NCI-H510A treated with DMSO at 0.1 percent for 48 hours (cell line): ENCODE measurements around the gene PMVK.
"Not testable (repeated sequence)": the region's sequence is repeated elsewhere in the genome, so short reads cannot be mapped to it uniquely, and the experiment has no call there.

ENCODE experiments used
- DNase-seq: peaks from one replicate; lab custom pipeline; 2025; lab: John Stamatoyannopoulos, UW

The PMVK gene

DNA sequence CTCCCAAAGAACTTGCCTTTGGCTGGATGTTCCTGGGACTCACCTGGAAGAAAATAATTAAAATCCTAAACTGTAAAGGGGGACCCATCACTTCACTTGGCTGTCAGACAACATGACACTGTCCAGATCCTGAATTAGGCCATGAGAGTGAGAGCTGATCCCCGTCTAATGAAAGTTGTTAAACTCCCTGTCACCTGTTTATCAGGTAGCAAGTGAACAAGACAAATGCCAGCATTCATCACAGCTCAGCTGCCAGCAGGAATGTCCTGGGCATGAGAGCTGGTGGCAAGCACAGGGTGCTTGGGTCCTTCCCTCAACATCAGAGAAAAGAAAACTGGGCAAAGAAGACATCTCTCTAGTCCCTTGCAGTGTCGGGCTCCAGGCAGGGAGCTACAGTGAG, 23.8 kb downstream of the PMVK start:
- no peak for DNase-seq

DNA sequence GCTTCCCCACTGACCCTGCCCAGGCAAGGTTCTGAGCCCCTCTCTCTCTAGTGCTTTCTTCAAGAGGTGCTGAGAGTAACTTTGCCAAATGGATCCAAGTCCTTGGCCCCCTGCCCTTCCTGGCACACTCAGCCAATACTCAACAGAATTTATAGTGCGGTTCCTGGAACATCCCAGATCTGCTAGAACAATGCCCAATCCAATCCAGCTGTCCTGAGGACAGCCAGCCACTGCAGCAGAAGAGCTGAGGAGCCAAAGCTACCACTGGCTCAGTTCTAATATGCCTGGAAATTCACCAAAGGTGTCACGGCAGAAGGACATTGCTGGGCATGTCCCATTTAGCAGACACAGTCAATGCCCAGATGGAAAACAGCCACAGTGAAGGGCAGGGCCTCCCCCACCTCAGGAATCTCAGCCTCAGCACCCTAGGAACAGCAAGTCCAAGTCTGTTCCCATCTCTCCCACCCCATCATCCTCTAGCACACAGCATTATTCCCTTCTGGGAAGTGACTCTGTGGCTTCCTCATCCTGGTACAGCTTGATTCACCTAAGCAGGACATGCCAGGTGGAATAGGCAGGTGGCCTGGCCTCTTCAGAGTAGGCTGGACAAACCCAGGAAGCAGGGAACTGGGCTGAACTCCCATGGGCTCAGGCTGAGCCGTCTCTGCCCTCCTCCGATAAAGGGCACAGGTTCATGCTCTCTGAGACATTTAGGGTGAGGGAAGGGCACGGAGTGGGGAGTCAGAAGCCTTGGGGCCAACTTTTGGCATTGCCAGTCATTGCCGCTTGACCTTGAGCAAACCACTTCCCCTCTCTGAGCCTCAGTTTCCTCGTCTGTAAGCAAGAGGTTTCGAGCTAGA, 24.6 kb downstream of the PMVK start:
- DNase-seq = no peak

DNA sequence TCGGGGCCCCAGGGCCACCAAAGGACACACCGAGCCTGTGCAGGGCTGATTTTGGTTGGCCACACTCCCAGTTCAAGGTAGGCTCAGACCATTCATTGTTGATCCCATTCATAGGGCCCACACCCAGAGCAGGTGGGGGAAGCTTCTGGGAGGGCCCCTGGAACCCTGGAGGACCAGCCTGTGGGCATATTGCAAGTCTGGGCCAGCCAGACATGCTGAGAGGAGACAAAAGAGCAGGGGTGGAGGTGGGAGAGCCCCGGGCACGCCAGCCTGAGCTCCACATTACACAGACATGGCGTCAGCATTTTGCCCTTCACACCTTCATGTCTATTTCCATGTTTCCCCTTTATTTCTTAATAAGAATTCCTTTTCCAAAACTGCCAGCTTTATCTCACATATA, 25.7 kb downstream of the PMVK start:
- no peak for DNase-seq

DNA sequence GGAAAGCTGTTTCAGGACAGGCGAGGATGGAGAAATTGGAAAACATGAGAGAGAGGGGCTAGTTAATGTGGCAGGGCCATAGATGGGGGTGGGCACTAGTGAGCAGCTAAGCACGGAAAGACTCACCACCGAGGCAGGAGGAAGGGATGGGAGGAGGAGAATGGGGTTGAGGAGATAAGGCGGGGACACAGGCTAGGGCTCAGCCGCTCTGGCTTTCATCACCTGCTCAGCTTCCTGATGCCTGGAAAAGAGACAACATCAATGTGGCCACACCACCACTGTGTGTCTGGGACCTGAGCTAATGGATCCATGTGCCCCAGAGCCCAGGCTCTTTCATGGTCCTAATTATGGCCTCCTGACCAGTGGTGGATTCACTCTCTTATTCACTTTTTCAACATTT, 27.6 kb downstream of the PMVK start:
- DNase-seq = no peak

DNA sequence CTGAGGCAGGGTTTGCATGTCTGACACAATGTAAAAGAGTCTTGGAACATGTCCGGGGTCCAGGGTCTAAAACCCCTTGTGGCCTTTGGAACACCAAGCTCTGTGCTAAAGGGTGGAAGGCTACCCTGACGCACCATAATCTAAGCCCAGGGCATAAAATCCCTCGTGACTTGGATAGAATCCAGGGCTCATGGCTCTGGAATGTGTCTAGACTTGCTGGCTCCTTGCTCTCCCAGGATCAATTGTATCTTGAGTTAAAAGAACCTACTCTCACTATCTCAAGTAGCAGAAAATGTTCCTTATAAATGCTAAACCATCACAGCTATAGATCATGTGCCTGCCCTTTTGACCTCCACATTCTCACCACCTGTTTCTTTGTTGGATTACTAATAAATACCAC, 28.4 kb downstream of the PMVK start:
- DNase-seq = not testable (repeated sequence)

DNA sequence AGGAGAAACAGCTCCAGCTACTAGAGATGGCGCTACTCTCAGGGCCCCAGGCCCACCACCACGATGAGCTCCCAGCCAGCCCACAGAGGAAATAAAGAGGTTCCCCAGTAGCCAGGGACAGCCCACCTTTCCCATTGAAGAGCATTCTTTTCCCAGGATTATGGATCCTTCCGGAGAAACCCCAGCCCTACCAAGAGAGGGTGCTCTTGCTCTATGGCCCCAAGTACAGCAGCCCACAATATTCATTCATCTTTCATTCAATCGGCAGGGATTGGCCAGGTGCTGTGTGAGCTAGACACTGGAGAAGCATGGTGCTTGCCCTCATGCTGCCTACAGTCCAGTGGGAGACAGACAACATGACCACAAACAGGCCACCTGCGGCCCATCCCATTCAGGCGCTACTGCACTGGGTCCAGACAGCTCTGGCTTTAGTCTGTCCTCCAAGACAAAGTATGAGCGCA, 29.9 kb downstream of the PMVK start:
- no peak for DNase-seq

DNA sequence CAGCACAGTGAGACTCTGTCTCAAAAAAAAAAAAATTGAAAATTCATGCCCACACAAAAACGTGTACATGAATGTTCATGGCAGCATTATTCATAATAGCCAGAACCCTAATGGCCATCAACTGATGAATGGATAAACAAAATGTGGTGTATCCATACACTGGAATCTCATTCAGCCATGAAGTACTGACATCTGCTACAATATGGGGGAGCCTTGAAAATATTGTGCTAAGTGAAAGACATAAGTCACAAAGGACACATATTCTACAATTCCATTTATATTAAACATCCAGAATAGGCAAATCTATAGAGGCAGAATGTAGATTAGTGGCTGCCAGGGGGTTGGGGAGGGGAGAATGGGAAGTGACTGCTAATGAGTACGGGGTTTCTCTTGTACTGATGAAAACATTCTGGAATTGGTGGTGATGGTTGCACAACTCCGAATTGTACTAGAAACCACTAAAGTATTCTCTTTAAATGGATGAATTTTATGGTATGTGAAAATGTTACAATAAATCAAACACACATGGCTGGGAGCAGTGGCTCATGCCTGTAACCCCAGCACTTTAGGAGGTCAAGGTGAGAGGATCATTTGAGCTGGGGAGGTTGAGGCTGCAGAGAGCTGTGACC, 33.5 kb downstream of the PMVK start:
- no peak for DNase-seq

DNA sequence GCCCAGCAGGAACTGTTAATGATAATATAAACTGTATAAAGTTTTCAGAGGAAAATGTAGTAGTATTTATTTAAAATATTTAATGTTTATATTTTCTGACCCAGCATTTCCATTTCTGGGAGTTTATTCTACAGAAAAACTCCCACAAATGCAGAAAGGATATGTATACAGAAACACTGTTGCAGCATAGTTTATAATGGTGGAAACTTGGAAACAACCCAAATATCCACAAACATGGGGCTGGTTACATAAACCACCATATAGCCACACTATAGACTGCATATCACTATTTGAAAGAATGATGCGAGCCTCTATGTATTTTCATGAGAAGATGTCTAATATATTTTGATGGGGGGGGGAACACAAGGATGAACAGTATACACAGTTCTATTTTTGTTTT, 34.9 kb downstream of the PMVK start:
- no peak for DNase-seq

DNA sequence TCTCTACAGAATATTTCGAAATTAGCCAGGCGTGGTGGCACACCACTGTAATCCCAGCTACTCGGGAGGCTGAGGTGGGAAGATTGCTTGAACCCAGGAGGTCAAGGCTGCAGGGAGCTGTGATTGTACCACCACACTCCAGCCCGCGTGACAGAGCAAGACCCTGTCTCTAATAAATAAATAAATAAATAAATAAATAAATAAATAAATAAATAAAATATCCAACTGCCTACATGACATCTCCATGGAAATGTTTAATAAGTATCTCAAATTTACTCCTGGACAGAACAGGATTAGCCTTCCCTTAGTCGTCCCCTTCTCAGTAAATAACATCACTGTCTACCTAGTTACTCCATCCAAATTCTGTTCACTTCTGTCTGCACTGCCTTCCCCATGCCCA, 37.5 kb downstream of the PMVK start:
- no peak for DNase-seq

DNA sequence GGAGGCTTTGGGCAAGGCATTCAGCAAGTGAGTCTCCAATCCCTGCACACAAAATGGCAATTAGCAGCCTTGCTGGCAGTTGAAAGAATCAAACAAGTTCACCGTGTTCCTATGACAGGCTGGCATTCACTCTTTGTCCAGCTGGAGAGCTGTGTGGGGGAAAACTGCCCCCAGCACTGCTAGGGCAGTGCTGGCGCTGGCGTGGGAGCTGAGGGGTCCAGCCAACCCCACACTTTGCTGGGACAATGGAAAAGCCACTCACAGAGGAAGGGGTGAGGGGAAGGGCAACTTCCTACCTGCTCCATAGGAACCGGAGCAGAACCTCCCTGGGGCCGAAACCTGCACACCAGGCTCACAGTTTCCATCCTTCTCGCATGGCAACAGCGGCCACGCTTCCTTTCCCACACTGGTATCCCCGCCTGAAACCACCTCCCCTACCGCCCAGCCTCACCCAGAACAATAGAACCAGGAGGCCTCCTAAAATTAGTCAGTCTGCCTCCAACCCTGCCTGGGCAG, 39.7 kb downstream of the PMVK start:
- no peak for DNase-seq

DNA sequence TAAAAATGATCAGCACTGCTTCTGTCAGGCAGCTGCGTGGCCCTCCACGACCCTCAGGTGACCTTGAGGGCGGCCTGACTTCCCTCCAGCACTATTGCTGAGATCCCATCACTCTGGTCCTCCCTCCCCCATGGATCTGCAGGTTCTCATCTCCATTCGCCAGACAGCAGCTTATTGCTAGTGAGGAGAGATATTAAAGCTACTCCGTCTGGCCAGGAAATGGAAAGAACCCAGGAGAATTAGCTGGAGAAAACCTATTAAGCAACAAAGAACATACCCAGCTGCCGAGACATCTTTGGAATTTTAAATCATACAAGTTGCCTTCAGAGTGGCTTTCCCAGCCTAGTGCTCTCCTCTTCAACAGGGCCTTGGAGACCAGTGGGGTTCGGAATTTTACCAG, 40.7 kb downstream of the PMVK start:
- no peak for DNase-seq

DNA sequence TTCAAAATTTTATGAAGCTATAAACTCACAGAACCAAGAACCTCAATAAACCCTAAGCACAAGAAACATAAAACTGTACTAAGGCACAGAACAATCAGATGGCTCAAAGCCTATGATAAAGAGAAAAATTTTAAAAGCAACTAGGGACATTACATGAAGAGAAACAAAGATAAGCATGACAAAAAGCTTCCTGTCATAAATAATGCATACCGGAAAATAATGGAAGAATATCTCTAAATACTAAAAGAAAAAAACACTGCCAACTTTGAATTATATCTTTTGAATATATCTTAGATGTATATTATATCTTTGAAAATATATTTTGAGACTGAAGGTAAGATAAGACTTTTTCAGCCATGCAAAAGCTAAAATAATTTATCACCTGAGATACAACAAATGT, 45.1 kb downstream of the PMVK start:
- no peak for DNase-seq

DNA sequence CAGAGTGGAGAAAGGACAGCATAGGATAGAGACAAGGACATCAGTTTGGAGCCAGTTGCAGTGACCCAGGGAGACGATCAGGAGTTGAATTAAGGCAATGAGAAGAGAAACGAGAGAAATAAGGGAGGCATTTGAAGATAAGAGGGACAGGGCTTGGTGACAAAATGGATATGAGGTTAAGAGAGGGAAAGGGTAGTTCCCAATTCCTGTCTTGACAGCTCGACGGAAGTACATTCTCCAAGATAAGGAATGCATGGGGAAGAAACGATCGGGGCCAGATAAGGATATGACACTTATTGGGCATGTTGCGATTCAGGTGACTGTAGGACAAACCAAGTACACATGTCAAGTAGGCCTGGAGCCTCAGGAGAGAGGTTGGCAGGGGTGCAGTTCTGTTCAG, 47.8 kb downstream of the PMVK start:
- no peak for DNase-seq

DNA sequence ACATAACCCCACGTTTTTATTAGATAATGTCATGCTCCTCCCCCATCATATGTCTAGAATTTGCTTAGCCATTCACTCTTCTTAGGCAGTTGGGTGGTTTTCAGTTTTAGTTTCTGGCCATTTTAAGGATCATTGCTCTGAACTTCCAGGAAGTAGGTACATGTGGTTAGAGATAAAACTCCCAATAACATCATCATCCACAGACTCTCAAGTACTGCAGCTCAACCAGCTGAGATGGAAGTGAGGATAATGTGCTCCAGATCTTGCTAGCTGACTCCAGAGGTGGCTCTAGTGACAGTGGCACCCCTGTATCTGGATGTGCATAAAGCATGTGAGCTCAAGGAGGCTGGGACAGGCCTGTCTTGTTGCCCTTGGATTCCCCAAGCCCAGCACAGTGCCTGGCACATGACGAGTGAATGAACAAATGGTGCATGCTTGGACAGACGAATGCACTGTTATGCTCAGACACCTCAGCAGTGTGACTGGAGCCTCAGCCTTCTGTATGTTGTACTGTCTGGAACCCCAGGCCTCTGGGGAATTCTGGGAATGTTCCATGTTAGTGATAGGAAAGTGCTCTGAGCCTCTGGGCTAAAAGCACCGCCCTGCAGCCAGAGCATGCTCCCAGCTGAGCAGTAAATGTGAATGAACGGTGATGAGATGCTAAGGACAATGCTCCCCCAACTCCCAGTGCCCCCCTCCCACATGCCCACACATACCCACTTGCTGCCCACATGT, 50.1 kb downstream of the PMVK start:
- no peak for DNase-seq

DNA sequence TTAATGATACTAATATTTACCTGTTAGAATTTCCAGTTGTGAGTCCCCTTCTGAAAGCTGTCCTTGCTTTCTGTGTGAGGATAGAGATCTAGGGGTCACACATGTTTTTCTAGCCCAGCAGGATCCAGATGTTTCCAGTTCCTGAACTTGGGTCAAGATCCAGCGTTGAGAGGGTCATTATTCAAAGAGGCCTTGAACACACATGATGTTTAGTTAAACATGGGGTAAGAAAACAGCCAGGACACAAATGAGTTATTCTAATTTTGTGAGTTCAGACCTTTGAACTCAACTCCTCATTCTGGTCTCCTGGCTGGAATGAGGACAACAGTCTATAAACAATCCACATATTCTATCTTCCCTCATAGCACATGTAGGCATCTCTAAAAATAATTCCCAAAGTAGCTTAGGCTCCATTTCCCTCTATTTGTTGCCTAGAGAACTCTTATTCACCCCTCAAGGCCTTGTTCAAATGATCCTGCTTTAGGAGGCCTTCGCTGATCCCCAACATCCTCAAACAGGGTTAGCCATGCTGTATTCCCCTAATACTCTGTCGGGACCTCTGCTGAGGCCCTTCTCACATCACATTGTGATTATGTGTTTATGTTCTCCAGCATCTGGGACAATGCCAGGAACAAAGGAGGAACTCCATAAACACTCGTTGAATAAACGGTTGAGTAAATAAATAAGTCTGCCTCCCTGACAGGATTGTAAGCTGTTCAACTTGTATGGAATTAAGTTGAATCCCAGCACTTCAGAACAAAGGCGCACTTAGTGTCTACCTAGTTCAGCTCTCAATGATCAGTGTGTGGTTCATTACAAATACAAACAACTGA, 51.4 kb downstream of the PMVK start:
- DNase-seq = peak; percentile 26

DNA sequence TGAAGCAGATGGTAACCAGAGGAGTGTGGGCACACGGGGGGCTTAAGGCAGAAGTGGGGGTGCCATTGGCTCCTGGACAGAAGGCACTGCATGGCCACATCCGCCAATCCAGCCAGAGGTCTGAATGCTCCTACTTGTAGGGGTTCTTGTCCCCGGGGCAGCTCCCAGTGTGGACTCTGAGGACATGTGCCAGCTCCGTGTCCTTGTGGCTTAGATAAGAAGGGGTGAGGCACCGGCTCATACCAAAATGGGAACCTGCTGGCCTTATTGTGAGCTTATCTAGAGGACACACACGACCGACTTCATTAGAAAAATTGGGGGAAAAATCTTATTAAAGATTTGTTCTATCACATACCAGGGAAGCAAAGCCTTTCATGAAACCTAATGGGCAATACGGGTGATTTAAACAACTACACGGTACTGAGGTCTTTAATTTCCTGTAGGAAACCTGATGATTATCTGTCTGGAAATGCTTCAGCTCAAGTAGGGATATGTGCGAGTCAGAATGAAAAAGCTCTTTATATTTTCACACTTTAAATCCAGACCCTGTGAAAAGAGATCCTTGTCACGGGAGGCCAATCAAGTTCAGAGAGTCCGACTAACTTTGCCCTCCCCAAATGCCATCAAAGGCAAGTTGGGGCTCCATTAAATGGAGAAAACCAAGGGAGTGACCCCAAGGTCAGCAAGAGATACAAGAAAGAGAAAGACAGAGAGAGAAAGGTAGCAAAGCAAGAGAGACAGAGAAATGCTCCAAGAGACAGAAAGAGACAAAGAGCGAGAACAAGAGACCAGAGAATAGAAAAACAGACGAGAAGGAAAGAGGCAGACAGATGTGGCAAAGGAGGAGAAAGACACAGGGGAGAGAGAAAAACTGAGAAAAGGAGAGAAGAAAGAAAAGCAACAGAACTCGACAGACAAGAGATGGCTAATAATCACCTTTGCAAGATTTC, 52.3 kb downstream of the PMVK start:
- DNase-seq = no peak

DNA sequence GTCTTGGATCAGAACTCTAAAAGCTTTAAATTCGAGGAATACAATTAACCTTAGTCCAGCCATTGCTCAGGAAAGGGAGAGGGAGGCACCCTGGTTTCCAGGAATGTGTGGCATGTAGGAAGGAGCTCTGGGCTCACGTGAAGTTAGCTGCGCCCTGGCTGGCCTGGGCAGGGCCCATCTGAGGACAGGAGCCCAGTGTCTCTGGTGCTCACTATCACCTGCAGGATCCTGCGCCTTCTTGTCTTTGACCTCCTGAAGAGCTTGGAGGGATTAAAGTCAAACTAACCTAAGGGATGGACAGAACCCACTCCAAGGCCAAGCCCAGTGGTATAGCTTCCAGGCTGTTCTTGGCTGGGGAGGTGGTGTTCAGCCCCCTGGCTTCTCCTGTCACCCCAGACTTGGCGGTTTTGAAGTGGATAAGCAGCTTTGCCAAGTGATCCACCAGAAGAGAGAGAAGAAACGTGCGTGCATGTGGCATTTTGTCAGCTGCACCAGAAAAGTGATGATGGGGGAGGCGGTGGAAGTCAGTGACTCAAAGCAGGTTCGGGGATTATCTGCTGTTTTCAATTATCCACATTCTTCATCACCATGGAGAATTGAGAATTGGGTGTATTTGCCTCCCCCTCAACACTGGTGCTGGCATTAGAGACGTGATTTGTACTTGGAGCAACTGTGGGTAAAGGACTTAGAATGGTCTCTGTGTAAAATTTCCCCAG, 54.5 kb downstream of the PMVK start:
- no peak for DNase-seq

DNA sequence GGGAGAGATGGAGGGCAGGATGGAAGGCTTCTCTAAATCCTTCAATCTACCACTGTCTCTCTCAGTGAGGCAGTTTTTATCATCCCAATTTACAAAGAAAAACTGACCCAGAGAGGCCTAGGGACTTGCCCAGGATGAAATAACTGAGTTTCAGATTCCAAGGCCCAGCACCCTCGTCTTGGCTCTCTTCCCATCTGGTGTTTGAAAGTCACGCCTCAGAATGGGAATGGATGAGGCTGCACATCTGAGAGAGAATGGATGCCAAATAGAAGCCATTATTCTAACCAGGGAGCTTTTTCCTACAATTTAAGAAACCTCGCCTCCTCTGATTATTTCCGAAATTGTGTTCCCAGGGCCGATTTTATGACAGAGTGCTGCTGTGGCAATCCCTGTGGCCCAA, 55.8 kb downstream of the PMVK start:
- no peak for DNase-seq

DNA sequence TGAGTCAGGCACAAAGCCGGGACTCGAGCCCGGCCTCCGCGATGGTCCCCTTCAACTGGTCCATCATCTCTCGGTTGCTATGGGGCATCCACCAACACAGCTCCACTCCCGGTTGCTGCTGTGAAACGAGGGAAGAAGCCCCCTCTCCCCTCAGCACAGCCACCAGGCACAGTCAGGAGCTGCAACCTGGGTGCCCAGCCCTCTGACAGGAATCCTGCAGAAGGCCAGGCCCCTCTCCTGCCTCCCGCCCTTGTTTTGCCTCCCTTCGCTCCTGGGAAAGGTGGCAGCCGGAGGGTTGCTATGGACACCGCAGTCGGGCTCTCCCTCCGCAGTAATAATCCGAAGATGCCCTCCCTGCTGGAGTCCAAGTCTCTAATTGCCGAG, 57.5 kb downstream of the PMVK start:
- no peak for DNase-seq
